GM12872 (cell line): ENCODE measurements around the gene ROBO1.

ENCODE experiments used
- TF ChIP-seq, protein P1 (sequence below): IDR thresholded peaks from 3 replicates; pipeline ENCODE4 v1.5.1; 2011; ENCODE audit warnings: low read depth, mild to moderate bottlenecking, low read length, moderate library complexity; ENCODE audit not compliant: insufficient read depth

The ROBO1 gene

DNA sequence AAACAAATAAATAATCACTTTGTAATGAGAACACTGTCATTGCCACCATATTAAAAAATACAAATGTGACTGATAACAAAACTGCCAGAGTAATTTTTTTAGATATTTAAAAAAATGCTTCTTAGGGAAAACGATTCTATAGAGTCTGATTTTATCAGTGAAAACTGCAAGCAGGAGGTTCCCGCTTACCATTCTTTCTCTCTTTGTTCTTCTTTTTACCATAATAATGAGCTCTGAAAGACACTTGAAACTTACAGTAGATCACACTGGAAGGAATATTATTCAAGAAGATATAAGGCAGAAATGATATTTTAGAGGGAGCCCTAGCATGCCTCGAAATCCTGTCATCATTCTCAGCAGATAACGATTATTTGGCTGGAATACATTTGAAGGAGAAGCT is 701.3 kb downstream of the ROBO1 start:
- TF ChIP-seq, protein P1, sequence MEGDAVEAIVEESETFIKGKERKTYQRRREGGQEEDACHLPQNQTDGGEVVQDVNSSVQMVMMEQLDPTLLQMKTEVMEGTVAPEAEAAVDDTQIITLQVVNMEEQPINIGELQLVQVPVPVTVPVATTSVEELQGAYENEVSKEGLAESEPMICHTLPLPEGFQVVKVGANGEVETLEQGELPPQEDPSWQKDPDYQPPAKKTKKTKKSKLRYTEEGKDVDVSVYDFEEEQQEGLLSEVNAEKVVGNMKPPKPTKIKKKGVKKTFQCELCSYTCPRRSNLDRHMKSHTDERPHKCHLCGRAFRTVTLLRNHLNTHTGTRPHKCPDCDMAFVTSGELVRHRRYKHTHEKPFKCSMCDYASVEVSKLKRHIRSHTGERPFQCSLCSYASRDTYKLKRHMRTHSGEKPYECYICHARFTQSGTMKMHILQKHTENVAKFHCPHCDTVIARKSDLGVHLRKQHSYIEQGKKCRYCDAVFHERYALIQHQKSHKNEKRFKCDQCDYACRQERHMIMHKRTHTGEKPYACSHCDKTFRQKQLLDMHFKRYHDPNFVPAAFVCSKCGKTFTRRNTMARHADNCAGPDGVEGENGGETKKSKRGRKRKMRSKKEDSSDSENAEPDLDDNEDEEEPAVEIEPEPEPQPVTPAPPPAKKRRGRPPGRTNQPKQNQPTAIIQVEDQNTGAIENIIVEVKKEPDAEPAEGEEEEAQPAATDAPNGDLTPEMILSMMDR: no peak

DNA sequence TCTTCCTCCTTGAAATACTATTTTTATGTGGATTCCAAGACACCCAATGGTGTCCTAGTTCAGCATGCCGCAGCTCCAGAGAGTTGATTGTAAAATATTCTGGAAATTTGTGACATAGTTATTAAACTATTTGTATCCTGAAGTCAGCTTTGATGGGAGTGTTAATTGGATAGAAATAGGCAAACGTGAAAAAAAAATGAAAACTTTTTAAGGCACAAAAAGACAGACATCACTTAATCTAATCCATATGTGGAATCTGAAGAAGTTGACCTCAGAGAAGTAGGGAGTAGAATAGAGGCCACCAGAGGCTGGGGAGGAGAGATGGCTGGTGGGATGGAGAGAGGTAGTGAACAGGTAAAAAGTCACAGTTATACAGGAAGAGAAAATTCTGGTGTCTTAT is 704.2 kb downstream of the ROBO1 start:
- TF ChIP-seq, protein P1: no peak

DNA sequence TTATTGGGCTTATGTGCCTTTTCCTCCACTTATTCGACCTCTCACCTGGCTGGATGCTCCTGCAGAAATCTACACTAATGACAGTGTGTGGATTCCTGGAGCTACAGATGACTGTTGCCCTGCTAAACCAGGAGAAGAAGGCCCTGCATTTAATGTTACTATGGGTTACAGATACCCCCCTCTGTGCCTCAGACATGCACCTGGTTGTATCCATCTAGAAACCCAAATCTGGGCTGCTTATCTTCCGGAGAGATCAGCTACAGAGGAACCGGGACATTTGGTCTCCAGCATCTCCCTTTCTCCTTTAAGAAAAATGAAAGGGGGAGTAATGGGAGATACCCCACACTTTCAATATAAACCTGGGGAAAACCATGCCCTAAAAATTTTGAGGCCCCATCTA is 710.0 kb downstream of the ROBO1 start:
- TF ChIP-seq, protein P1: no peak

DNA sequence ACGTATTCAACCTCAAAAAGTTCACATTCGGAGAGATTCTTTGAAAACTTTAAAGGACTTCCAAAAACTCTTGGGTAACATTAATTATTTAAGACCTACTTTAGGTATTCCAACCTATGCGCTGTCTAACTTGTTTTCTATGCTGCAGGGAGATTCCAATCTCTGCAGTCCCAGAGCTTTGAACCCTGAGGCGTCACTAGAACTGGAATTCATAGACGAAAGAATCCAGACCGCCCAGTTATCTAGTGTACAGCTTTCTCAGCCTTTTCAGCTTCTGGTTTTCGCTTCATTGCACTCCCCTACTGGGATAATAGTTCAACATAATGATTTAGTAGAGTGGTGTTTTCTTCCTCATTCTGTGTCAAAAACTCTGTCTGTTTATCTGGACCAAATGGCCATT is 711.3 kb downstream of the ROBO1 start:
- TF ChIP-seq, protein P1: no peak

DNA sequence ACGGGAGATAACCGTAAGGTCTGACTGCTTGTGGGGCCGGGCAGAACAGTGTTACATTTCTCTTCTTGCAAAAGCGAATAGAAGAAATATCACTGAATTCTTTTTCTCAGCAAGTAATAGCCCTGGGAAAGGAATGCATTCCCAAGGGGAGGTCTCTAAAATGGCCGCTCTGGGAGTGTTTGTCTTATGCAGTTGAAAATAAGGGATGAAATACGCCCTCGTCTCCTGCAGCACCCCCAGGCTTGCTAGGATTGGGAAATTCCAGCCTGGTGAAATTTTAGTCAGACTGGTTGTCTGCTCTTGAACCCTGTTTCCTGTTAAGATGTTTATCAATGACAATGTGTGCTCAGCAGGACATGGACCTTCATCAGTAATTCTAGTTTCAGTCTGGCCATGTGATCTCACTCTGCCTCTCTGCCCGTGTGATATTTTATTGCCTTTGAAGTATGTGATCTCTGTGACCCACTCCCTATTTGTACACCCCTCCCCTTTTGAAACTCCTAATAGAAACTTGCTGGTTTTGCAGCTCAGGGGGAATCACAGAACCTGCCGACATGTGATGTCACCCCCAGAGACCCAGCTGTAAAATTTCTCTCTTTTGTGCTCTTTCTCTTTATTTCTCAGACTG is 715.6 kb downstream of the ROBO1 start:
- TF ChIP-seq, protein P1: no peak

DNA sequence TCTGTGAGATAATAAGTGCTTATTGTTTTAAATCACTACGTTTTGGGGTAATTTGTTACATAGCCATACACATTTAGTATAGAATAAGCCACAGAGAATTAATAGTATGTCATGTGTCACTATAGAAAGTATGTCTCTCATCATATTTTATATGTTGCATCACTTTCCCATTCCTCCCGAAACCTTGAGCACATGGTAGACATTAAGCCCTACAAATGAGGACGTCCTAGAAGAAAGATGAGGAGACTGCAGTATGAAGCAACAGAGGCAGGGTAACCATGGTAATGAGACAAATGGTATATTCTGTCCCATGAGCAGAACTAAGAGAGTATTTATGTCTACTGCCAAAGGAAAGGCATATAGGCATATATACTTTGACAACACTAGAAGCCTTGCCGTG is 720.2 kb downstream of the ROBO1 start:
- TF ChIP-seq, protein P1: no peak

DNA sequence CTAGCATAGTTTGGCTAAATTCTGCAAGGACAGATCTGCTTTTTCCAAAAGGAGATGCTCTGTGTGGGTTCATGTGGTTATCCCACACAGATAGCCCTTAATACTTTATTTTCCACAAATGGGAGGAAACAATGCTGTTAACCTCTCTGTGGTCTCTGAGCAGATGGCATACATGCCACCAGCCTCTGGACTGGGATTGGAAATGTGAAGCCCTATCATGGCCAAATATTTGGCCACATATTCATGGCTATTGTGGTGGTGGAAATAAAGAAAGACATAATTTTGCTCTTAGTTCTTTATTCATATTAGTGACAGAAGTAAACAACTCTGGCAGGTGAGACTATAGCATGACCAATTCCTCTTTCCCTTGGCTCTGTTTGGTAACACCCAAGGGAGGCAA is 726.2 kb downstream of the ROBO1 start:
- TF ChIP-seq, protein P1: no peak
